Activated effector memory CD4-positive, alpha-beta T cell treated with Interleukin-2 at 50 U/mL for 16 hours (primary cell): ENCODE data around the gene SYNE1.
A peak's percentile ranks its signal among the peaks of the same experiment; 100 is the strongest.

Experiments
- DNase-seq: peaks from one replicate; pipeline ENCODE4 v3.0.0-alpha.2; 2020

Gene SYNE1

GRCh38 chr6:152310371-152310954, 326.7 kb downstream of the SYNE1 start:
- no peak for DNase-seq

GRCh38 chr6:152309648-152310047, 327.5 kb downstream of the SYNE1 start:
- DNase-seq = peak; percentile 72

- DNase-seq = no peak
These were observed 328.2 kb downstream of the SYNE1 start for GRCh38 chr6:152309006-152309405.

- DNase-seq = no peak
These were observed 328.9 kb downstream of the SYNE1 start for GRCh38 chr6:152308306-152308705.

GRCh38 chr6:152305672-152306071, 331.5 kb downstream of the SYNE1 start:
- DNase-seq = no peak

- DNase-seq = peak; percentile 85
These were observed 335.2 kb downstream of the SYNE1 start for GRCh38 chr6:152301765-152302568.

- no peak for DNase-seq
These were observed 336.0 kb downstream of the SYNE1 start for GRCh38 chr6:152301021-152301764.

GRCh38 chr6:152300517-152300916, 336.6 kb downstream of the SYNE1 start:
- no peak for DNase-seq

GRCh38 chr6:152298848-152299735, 338.1 kb downstream of the SYNE1 start:
- DNase-seq = no peak

GRCh38 chr6:152298055-152298647, 339.0 kb downstream of the SYNE1 start:
- DNase-seq = no peak

GRCh38 chr6:152296648-152297376, 340.4 kb downstream of the SYNE1 start:
- no peak for DNase-seq

GRCh38 chr6:152295920-152296319, 341.2 kb downstream of the SYNE1 start:
- no peak for DNase-seq

- DNase-seq = no peak
These were observed 341.8 kb downstream of the SYNE1 start for GRCh38 chr6:152295346-152295745.

GRCh38 chr6:152293404-152293803, 343.8 kb downstream of the SYNE1 start:
- no peak for DNase-seq

- no peak for DNase-seq
These were observed 344.6 kb downstream of the SYNE1 start for GRCh38 chr6:152292555-152292954.

- DNase-seq = no peak
These were observed 346.5 kb downstream of the SYNE1 start for GRCh38 chr6:152290693-152291092.

- DNase-seq = no peak
These were observed 359.3 kb downstream of the SYNE1 start for GRCh38 chr6:152277826-152278329.

- no peak for DNase-seq
These were observed 363.5 kb downstream of the SYNE1 start for GRCh38 chr6:152273638-152274037.

GRCh38 chr6:152273002-152273401, 364.2 kb downstream of the SYNE1 start:
- DNase-seq = no peak

GRCh38 chr6:152272486-152272885, 364.7 kb downstream of the SYNE1 start:
- no peak for DNase-seq

- DNase-seq = no peak
These were observed 365.2 kb downstream of the SYNE1 start for GRCh38 chr6:152271776-152272464.
